Gastroesophageal sphincter (tissue), 3 donors: Measurements from ENCODE around the gene LACC1.

Experiments
- EP300 ChIP-seq: sonication (generic); formaldehyde crosslinking; IDR thresholded peaks from one replicate; pipeline ENCODE4 v1.6.1; 2017; ENCODE audit warnings: antibody characterized with exemption, mild to moderate bottlenecking
- POLR2A ChIP-seq, 2 donors: fragments of 450-650 bp; IDR thresholded peaks; one replicate each; pipeline ENCODE4 v1.6.1; 2017; ENCODE audit warnings: antibody characterized with exemption in 2 of 2, mild to moderate bottlenecking in 2 of 2, moderate library complexity in 1 of 2
- POLR2AphosphoS5 ChIP-seq: sonication (generic); formaldehyde crosslinking; IDR thresholded peaks from one replicate; pipeline ENCODE4 v1.6.1; 2017; ENCODE audit warnings: antibody characterized with exemption
- TF ChIP-seq, protein P1 (sequence below), 4 experiments: fragments of 200-600 bp in 2 of 4; fragments of 450-650 bp in 2 of 4; sonication (generic) in 1 of 4; IDR thresholded peaks; one replicate each; pipeline ENCODE4 v1.5.1; 2017 to 2019; ENCODE audit warnings: antibody characterized with exemption in 4 of 4, mild to moderate bottlenecking in 2 of 4, moderate library complexity in 2 of 4

DNA sequence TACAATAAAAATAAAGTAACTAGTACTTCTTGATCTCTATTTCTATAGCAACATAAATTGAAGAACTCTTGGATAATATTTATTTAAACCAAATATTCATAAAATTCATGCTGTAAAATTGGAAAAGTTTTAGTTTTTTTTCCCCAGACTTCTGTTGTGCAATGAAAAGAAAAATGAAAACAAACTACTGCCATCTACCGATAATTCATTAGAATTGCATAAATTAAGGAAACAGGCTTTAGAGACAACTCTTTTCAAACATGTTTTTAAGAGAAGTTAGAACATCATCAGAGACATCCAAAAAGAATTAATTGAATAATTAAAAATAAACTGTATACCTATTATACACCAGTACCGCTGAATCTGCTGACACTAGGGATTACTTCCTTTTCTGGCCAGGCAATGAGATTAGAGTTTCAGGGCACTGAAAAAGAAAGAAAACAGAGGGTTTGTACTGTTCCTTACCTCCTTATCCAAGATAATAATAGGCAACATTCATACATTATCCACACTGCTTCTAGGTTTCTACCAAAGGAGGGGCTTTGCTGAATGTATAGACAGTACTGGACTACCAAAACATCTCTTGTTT, 5.1 kb upstream of the LACC1 start:
- TF ChIP-seq POLR2A (IDR thresholded peaks at IDR 0.05) (no peak), POLR2AphosphoS5 (no peak), EP300 (no peak)
- TF ChIP-seq, protein P1, sequence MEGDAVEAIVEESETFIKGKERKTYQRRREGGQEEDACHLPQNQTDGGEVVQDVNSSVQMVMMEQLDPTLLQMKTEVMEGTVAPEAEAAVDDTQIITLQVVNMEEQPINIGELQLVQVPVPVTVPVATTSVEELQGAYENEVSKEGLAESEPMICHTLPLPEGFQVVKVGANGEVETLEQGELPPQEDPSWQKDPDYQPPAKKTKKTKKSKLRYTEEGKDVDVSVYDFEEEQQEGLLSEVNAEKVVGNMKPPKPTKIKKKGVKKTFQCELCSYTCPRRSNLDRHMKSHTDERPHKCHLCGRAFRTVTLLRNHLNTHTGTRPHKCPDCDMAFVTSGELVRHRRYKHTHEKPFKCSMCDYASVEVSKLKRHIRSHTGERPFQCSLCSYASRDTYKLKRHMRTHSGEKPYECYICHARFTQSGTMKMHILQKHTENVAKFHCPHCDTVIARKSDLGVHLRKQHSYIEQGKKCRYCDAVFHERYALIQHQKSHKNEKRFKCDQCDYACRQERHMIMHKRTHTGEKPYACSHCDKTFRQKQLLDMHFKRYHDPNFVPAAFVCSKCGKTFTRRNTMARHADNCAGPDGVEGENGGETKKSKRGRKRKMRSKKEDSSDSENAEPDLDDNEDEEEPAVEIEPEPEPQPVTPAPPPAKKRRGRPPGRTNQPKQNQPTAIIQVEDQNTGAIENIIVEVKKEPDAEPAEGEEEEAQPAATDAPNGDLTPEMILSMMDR (IDR thresholded peaks at IDR 0.05): peak; percentile 54 to 59 (median 56)
